ENCODE measurements around the gene LTO1. TPM values are rescaled to one million over a fixed set of nuclear protein-coding genes. Genes with fewer than 3 reads are reported as not detected.

The LTO1 gene
- total RNA-seq, 3 donors from 2014 or later (not counting 1 experiment from before 2014, with no cell fraction given) = 23.2 to 33.5 (median 25.3) TPM

DNA sequence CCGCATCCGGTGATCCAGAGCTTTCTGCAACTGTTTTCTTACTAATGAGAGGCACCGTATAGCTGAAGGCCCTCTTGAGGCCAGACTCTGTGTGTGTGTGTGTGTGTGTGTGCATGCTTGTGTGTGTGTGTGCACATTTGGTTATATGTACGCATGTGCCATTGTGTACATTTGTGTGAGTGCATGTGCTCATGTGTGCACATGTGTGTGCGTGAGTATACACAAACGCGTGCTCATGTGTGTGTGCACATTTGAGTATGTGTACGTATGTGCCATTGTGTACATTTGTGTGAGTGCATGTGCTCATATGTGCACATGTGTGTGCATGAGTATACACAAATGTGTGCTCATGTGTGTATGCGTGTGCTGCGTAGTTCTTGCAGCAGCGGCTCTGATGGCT, 40.9 kb upstream of the LTO1 start:
- TF ChIP-seq, protein P1, sequence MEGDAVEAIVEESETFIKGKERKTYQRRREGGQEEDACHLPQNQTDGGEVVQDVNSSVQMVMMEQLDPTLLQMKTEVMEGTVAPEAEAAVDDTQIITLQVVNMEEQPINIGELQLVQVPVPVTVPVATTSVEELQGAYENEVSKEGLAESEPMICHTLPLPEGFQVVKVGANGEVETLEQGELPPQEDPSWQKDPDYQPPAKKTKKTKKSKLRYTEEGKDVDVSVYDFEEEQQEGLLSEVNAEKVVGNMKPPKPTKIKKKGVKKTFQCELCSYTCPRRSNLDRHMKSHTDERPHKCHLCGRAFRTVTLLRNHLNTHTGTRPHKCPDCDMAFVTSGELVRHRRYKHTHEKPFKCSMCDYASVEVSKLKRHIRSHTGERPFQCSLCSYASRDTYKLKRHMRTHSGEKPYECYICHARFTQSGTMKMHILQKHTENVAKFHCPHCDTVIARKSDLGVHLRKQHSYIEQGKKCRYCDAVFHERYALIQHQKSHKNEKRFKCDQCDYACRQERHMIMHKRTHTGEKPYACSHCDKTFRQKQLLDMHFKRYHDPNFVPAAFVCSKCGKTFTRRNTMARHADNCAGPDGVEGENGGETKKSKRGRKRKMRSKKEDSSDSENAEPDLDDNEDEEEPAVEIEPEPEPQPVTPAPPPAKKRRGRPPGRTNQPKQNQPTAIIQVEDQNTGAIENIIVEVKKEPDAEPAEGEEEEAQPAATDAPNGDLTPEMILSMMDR (IDR thresholded peaks at IDR 0.05) = no peak
- H3K27me3 ChIP-seq (ENCODE audit: control insufficient read depth, insufficient read depth, low read length) = peaks cover 11% of the 10 kb centered on the region
- H3K9me3 Mint-ChIP-seq = no peaks in the 10 kb centered on the region

DNA sequence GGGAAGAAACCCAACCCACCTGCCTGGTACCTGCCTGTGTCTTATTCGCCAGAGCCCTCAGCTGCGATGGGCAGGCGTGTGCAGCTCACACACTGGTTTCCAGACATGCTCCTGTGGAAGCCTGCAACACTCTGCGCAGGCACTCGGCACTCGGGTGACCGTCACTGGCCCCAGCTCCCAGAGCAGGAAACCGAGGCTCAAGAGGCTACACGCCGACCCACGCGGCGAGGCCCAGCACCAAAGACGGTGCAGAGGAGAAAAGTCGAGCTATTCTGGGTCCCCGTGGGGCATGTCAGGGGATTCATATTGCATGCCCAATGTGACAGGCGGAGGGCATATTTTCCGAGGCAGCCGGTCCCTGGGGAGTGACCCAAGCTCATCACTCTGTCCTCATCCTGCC, 40.3 kb upstream of the LTO1 start:
- intact Hi-C loops (cut with micrococcal nuclease) = no loop called here
- peaks cover 0 to 10% of the 10 kb centered on the region in 2 donors for H3K4me1 Mint-ChIP-seq
- H3K27ac Mint-ChIP-seq = no peak overlapping the region
- H3K27me3 Mint-ChIP-seq (ENCODE audit: low read depth in 2 of 2) = peaks cover 25 to 32% of the 10 kb centered on the region in 2 donors
- H3K27me3 ChIP-seq (ENCODE audit: control insufficient read depth, insufficient read depth, low read length) = peaks cover 10% of the 10 kb centered on the region
- H3K4me1 ChIP-seq (ENCODE audit: control insufficient read depth, insufficient read depth, low read length) = peaks cover 9% of the 10 kb centered on the region
- DNase-seq (no peak), ATAC-seq (no peak)
- H3K27ac ChIP-seq (ENCODE audit: low read length) = no peak overlapping the region
- 87% methylated on average over 19 of the region's 19 CpGs for WGBS (ENCODE audit: insufficient coverage)
- H3K4me3 Mint-ChIP-seq = no peak overlapping the region
- no peak overlapping the region for H3K4me3 ChIP-seq (ENCODE audit: low read length)
- no peaks in the 10 kb centered on the region for H3K36me3 Mint-ChIP-seq
- no peaks in the 10 kb centered on the region for H3K9me3 Mint-ChIP-seq
- H3K9me3 ChIP-seq (ENCODE audit: control insufficient read depth, insufficient read depth, low read length) = no peaks in the 10 kb centered on the region
- TF ChIP-seq, protein P1 (IDR thresholded peaks at IDR 0.05) = no peak
- H3K36me3 ChIP-seq (ENCODE audit: control insufficient read depth, insufficient read depth, low read length) = no peaks in the 10 kb centered on the region

More for the DNA sequence above, 40.9 kb upstream of the LTO1 start:
- DNase-seq = no peak
- peaks cover 24 to 32% of the 10 kb centered on the region in 2 donors for H3K27me3 Mint-ChIP-seq (ENCODE audit: low read depth in 2 of 2)
- H3K27ac Mint-ChIP-seq = no peak overlapping the region
- H3K4me1 Mint-ChIP-seq = peaks cover 0 to 10% of the 10 kb centered on the region in 2 donors
- H3K4me3 Mint-ChIP-seq = no peak overlapping the region
- Histone ChIP-seq H3K4me3 (ENCODE audit: low read length) (no peak overlapping the region), H3K4me1 (ENCODE audit: control insufficient read depth, insufficient read depth, low read length) (peaks cover 9% of the 10 kb centered on the region), H3K36me3 (ENCODE audit: control insufficient read depth, insufficient read depth, low read length) (no peaks in the 10 kb centered on the region), H3K9me3 (ENCODE audit: control insufficient read depth, insufficient read depth, low read length) (no peaks in the 10 kb centered on the region), H3K27ac (ENCODE audit: low read length) (no peak overlapping the region)
- 88% methylated on average over 11 of the region's 11 CpGs for WGBS (ENCODE audit: insufficient coverage)
- H3K36me3 Mint-ChIP-seq = no peaks in the 10 kb centered on the region
- no peak for ATAC-seq
- intact Hi-C loops (cut with micrococcal nuclease) = no loop called here

DNA sequence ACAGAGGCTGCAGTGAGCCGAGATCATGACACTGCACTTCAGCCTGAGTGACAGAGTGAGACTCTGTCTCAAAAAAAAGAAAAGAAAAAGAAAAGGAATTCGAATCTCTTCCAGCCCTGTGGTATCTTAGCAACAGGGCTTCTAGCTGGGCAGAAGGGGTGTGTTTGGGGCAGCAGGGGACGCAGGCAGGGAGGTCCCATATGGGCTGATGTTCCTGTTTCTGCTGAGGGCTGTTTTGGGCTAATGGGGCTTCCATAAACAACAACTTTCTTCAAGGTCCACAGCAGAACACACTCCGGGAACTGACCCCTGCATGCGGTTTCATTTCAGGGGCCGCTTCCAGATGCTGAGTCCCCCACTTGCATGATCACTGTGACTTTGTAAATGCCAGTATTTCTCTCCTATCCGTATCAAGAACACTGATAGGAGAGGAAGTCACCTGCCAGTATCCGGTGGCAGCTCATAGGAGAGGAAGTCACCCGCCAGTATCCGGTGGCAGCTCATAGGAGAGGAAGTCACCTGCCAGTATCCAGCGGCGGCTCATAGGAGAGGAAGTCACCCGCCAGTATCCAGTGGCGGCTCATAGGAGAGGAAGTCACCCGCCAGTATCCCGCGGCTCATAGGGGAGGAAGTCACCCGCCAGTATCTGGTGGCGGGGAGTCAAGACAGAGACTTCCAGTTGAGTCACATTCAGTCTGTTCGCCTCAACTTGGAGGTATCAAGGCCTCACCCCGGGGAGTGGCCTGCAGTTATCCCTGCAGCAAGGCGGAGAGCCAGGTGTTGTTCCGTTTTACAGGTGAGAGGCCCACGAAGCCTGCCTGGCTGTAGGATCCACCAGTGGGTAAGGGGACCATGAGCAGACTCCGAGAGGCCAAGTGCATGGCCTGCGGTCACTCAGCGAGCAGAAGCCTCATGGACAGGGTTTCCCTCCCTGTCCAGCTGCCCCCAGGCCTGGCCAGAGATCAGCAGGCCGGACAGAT, 37.0 kb upstream of the LTO1 start:
- Histone ChIP-seq H3K36me3 (ENCODE audit: control insufficient read depth, insufficient read depth, low read length) (no peaks in the 10 kb centered on the region), H3K27ac (ENCODE audit: low read length) (no peak overlapping the region), H3K4me1 (ENCODE audit: control insufficient read depth, insufficient read depth, low read length) (peaks cover 9% of the 10 kb centered on the region), H3K9me3 (ENCODE audit: control insufficient read depth, insufficient read depth, low read length) (no peaks in the 10 kb centered on the region), H3K4me3 (ENCODE audit: low read length) (no peak overlapping the region), H3K27me3 (ENCODE audit: control insufficient read depth, insufficient read depth, low read length) (peaks cover 7% of the 10 kb centered on the region)
- peaks cover 14 to 16% of the 10 kb centered on the region in 2 donors for H3K27me3 Mint-ChIP-seq (ENCODE audit: low read depth in 2 of 2)
- H3K4me3 Mint-ChIP-seq = no peak overlapping the region
- DNase-seq = peak in 1 of 2 donors; percentile 42
- H3K36me3 Mint-ChIP-seq = no peaks in the 10 kb centered on the region
- no peak for ATAC-seq
- intact Hi-C loops (cut with micrococcal nuclease) = no loop called here
- no peaks in the 10 kb centered on the region for H3K9me3 Mint-ChIP-seq
- no peak overlapping the region for H3K27ac Mint-ChIP-seq
- H3K4me1 Mint-ChIP-seq = peaks cover 0 to 10% of the 10 kb centered on the region in 2 donors
- 30% methylated on average over 27 of the region's 28 CpGs for WGBS (ENCODE audit: insufficient coverage)
- TF ChIP-seq, protein P1 (IDR thresholded peaks at IDR 0.05) = no peak

Measured in natural killer cell (primary cell).